PC-9 (cell line): Measurements from ENCODE around the gene E2F3. TPM values are rescaled to one million over a fixed set of nuclear protein-coding genes. Genes with fewer than 3 reads are reported as not detected.

Experiments
- BruUV-seq: library from RNA; stranded (reverse); fragments of 400-500 nt; replicated peaks from 2 replicates; lab custom pipeline; 2021; lab: Mats Ljungman, UMichigan
- CTCF ChIA-PET: fragments of 300-600 bp; sonication (Branson Sonifier 250); formaldehyde crosslinking; loops from one replicate; lab custom pipeline; 2022; ENCODE audit warnings: antibody characterized with exemption; lab: Charles Lee
- POLR2A ChIA-PET: fragments of 300-600 bp; sonication (Branson Sonifier 250); formaldehyde crosslinking; loops from one replicate; lab custom pipeline; 2022; ENCODE audit warnings: antibody characterized with exemption; ENCODE audit not compliant: unreplicated experiment; lab: Charles Lee
- DNase-seq, 2 experiments: peaks; one replicate each; pipeline versions ENCODE4 v3.0.0 to v3.0.0-alpha.2; 2015 to 2022; ENCODE audit warnings: mixed read lengths in 1 of 2
- H2AFZ ChIP-seq: fragments of 200-600 bp; sonication (generic); 2 replicates; pipeline ENCODE4 v1.8.1; 2017; ENCODE audit warnings: antibody characterized with exemption
- H3F3A ChIP-seq: fragments of 200-600 bp; sonication (generic); 2 replicates; pipeline ENCODE4 v1.8.1; 2017; ENCODE audit warnings: antibody characterized with exemption, mild to moderate bottlenecking, low read depth; ENCODE audit not compliant: insufficient read depth
- H3K27ac ChIP-seq: fragments of 200-600 bp; sonication (generic); 2 replicates; pipeline ENCODE4 v1.6.1; 2016; ENCODE audit warnings: mixed run types
- H3K27me3 ChIP-seq: fragments of 200-600 bp; sonication (generic); 2 replicates; pipeline ENCODE4 v1.6.1; 2016; ENCODE audit warnings: low read depth, mixed run types; ENCODE audit not compliant: insufficient read depth
- H3K36me3 ChIP-seq: fragments of 200-600 bp; sonication (generic); 2 replicates; pipeline ENCODE4 v1.6.1; 2016; ENCODE audit warnings: low read depth, mixed run types
- H3K4me1 ChIP-seq: fragments of 200-600 bp; sonication (generic); replicated peaks from 2 replicates; pipeline ENCODE4 v1.6.1; 2016; ENCODE audit warnings: mixed run types; ENCODE audit not compliant: insufficient read depth
- H3K4me2 ChIP-seq: fragments of 200-600 bp; sonication (generic); 2 replicates; pipeline ENCODE4 v1.6.1; 2017; ENCODE audit warnings: mixed run types
- H3K4me3 ChIP-seq: fragments of 200-600 bp; sonication (generic); 2 replicates; pipeline ENCODE4 v1.6.1; 2016; ENCODE audit warnings: mixed run types
- H3K79me2 ChIP-seq: fragments of 200-600 bp; sonication (generic); 2 replicates; pipeline ENCODE4 v1.6.1; 2017; ENCODE audit warnings: low read depth, mixed run types
- H3K9me2 ChIP-seq: fragments of 200-600 bp; sonication (generic); 2 replicates; pipeline ENCODE4 v1.8.1; 2017; ENCODE audit warnings: mild to moderate bottlenecking; ENCODE audit not compliant: insufficient read depth
- H3K9me3 ChIP-seq: fragments of 200-600 bp; sonication (generic); 2 replicates; pipeline ENCODE4 v1.8.1; 2016; ENCODE audit warnings: low read depth; ENCODE audit not compliant: insufficient read depth
- H4K20me1 ChIP-seq: fragments of 200-600 bp; sonication (generic); 2 replicates; pipeline ENCODE4 v1.8.1; 2017; ENCODE audit not compliant: insufficient read depth
- CTCF ChIP-seq: fragments of 200-600 bp; sonication (generic); conservative IDR thresholded peaks from 2 replicates; pipeline ENCODE4 v1.6.1; 2017; ENCODE audit warnings: mixed run types, antibody characterized with exemption, mild to moderate bottlenecking, moderate library complexity
- EZH2 ChIP-seq: fragments of 200-600 bp; sonication (generic); IDR thresholded peaks from 2 replicates; pipeline ENCODE4 v1.8.0; 2017; ENCODE audit warnings: antibody characterized with exemption, low read depth
- intact Hi-C: fragments of 100-400 bp; cut with micrococcal nuclease; formaldehyde crosslinking; loops from one replicate; pipeline ENCODE4 v1.10.0; 2022; ENCODE audit not compliant: unreplicated experiment
- total RNA-seq: library from RNA; stranded (reverse); gene quantifications from 2 replicates; pipeline ENCODE4 v1.2.3, GENCODE V29; 2021

Gene E2F3
- total RNA-seq, 1 experiment from 2014 or later: 20.0 TPM

GRCh38 chr6:20490591-20490990 is 88.9 kb downstream of the E2F3 start:
- ChIA-PET POLR2A (no interaction called here), CTCF (no interaction called here)
- Histone ChIP-seq H2AFZ (no peak overlapping the region), H3K9me2 (no peaks in the 10 kb centered on the region), H3K4me3 (no peak overlapping the region), H3K4me2 (no peak overlapping the region), H3K36me3 (peaks cover 29% of the 10 kb centered on the region; the same call in 1 of the 2 replicates), H3K27me3 (no peaks in the 10 kb centered on the region), H3K79me2 (no peaks in the 10 kb centered on the region), H3K9me3 (no peaks in the 10 kb centered on the region), H3F3A (no peaks in the 10 kb centered on the region), H4K20me1 (0 out of 2 replicates have a peak, but pooled peaks cover 4% of the 10 kb centered on the region), H3K4me1 (no peaks in the 10 kb centered on the region), H3K27ac (no peak overlapping the region)
- DNase-seq: no peak
- TF ChIP-seq EZH2 (no peak), CTCF (no peak)
- intact Hi-C loops: no loop called here
- no TSS peak for BruUV-seq

GRCh38 chr6:20492099-20492498 is 90.4 kb downstream of the E2F3 start:
- H3K27ac ChIP-seq: no peak overlapping the region
- no peaks in the 10 kb centered on the region for H3F3A ChIP-seq
- H3K9me3 ChIP-seq: no peaks in the 10 kb centered on the region
- H3K27me3 ChIP-seq: no peaks in the 10 kb centered on the region
- H3K79me2 ChIP-seq: no peaks in the 10 kb centered on the region
- ChIA-PET CTCF (no interaction called here), POLR2A (no interaction called here)
- BruUV-seq: TSS peak; percentile 13
- H4K20me1 ChIP-seq: 0 out of 2 replicates have a peak, but pooled peaks cover 4% of the 10 kb centered on the region
- no peak overlapping the region for H2AFZ ChIP-seq
- H3K36me3 ChIP-seq: peaks cover 29% of the 10 kb centered on the region; the same call in 1 of the 2 replicates
- intact Hi-C loops: no loop called here
- no peak overlapping the region for H3K4me3 ChIP-seq
- H3K4me2 ChIP-seq: no peak overlapping the region
- DNase-seq: no peak
- no peaks in the 10 kb centered on the region for H3K9me2 ChIP-seq
- TF ChIP-seq EZH2 (no peak), CTCF (no peak)
- H3K4me1 ChIP-seq: no peaks in the 10 kb centered on the region

- no peak overlapping the region for H3K4me2 ChIP-seq
- no peak for DNase-seq
- H3F3A ChIP-seq: no peaks in the 10 kb centered on the region
- POLR2A ChIA-PET: no interaction called here
- H3K9me2 ChIP-seq: no peaks in the 10 kb centered on the region
- no peak overlapping the region for H3K4me3 ChIP-seq
- H3K36me3 ChIP-seq: no peaks in the 10 kb centered on the region
- BruUV-seq: no TSS peak
- H2AFZ ChIP-seq: no peak overlapping the region
- H3K9me3 ChIP-seq: no peaks in the 10 kb centered on the region
- CTCF ChIA-PET: no interaction called here
- no peak overlapping the region for H3K27ac ChIP-seq
- no peaks in the 10 kb centered on the region for H3K79me2 ChIP-seq
- H3K4me1 ChIP-seq: no peaks in the 10 kb centered on the region
- H4K20me1 ChIP-seq: no peaks in the 10 kb centered on the region
- no peaks in the 10 kb centered on the region for H3K27me3 ChIP-seq
- intact Hi-C loops: no loop called here
- TF ChIP-seq EZH2: no peak
- TF ChIP-seq CTCF: no peak
Observed at GRCh38 chr6:20497216-20498040, 95.7 kb downstream of the E2F3 start.
